ENCODE measurements around the gene MOV10L1. TPM values are rescaled to one million over a fixed set of nuclear protein-coding genes. Genes with fewer than 3 reads are reported as not detected.

MOV10L1 gene
- under 0.01 and 0.43 TPM in 2 replicates for total RNA-seq

DNA sequence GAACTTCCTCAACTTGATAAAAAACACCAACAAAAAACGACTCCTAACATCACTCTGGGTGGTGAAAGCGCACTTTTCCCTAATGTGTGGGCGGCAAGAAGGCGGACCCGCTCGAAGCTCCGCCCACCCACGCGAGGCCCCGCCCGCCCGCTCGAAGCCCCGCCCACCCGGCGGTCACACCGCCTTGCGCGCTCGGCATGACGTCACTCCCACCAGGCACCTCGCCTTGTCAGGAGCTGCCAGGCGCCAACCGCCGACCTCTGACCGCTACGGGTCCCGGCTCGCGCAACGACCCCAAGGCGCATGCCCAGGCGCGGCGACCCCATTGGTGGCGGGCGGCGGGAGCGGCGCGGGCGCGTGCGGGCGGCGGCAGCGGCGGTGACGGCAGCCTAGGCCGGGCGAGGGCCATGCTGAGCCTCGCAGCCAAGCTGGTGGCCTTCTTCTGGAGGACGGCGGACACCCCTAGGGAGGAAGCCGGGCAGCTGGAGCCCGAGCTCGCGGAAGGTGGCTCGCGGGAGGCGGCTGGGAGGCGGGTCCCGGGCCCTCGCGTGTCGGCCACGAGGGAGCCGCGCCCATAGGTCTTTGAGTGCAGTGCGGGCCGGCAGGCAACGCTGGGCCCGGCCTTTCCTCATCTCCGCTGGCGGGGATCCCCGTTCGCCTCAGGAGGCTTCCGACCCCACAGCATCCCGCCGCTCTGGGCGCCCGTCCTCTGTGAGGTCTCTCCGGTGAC is at the start of gene MOV10L1:
Gene MOV10L1, plus strand, starts transcription at position 325 of the 730 bp plus-strand sequence. Its CDS starts 83 bp downstream, at position 408.

DNA sequence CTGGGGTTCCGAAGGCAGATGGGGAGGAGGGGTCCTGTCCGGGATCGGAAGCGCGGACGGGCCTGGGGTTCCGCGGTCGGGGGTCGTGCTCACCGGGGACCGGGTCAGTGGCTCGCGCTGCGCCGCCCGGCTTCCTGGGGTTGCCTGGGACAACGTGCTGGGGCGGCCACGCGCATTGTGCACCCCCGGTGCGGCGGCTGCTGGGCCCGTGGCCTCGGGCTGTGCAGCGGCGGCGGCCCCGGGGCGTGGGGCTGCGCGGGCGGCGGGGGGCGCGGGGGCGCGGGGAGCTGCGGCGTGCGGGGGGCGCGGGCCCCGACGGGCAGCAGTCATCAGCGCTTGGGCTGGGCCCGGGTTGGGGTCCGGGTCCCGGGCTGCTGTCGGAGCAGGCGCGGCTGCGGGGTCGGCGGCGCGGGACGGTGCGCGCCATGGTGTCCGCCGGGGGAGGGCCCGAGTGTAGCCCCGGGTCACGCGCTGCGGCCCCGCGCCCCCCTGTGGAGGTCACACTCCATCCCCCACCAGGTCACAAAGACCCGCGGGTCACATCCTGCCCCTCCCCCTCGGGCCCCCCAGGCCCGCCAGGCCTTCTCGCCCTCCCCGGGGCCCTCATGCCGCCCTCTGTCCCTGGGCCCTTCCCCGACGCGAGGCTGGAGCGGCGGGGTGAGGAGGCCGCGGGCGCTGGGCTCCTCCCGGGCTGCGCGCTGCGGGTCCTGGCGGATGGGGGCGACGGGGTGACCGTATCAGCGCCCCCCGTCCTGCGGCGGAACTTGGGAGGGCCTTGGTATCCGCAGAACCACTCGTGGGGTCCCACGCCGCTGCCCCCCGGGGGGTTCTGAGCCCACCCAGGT is 31.5 kb upstream of the MOV10L1 start, which contains the start of gene TTLL8:
Gene TTLL8, minus strand, starts transcription at position 238 of the 845 bp plus-strand sequence.

DNA sequence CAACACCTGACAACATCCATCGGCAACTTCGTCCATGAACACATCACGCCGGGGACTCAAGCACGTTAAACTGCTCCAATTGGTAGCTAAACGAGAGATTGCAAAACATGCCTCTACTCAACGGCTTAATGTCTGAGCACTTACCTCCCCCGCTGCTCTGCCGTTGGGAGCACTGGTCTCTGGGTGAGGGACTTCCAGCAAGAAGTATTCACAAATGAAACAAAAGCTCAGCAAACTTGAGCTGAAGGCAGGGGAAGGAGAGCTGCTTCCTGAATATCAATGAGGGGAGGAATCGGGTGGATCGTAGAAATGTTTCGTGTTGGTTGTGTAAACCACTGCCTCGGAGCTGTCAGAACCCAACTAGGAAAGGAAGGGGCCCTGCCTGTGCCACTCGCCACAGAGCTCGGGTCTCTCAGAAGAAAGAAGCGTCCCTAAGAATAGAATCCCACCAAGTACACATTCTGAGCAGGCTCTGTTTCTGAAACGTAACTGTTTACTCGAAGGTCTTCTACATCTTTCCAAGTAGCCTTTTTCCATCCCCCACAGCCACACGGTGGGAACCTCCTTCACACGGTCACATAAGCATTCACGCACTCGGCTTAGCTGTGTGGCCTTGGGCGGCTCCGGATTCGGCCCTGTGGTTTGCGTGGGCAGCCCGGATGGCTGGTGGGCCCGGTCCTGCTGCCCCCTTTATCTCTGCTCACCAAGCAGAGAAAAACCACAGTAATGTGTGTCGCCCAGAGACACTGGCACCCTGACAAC is 4.4 kb upstream of the MOV10L1 start, which contains the start of gene MLC1:
Gene MLC1, minus strand, starts transcription at position 216 of the 762 bp plus-strand sequence. CDS start 524 bp downstream, outside the sequence.

DNA sequence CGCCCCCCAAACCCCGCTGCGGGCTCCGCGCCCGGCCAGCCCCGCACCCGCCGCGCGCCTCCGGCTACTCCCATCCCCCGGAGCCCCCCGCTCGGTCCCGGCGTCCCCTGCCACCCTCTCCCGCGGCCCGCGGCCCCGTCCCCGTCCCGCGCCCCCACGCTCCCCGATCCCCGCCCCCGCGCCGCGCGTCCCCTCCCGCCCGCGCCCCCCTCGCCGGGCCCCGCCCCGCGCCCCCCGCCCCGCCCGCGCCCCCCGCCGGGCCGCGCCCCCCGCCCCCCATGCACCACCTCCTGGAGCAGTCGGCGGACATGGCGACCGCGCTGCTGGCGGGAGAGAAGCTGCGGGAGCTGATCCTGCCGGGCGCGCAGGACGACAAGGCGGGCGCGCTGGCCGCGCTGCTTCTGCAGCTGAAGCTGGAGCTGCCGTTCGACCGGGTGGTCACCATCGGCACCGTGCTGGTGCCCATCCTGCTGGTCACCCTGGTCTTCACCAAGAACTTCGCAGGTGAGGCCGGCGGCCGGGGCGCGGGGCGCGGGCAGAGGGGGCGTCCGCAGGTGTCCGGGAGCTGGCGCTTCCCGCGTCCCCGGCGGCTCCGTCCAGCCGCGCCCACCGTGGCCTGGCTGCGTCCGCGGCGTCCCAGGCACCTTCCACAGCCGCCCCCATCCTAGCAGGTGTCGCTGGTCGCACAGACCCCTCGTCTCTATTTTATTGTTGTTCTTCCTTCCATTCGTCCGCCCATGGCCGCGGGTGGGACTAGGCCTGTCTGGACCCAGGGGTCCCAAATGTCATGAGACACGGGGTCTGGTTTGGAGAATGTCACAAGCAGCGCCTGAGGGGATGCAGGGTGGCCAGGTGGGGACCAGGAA is 80.9 kb downstream of the MOV10L1 start, which contains the start of gene PANX2:
Gene PANX2, plus strand, starts transcription at position 279 of the 866 bp plus-strand sequence. Its CDS starts 0 bp downstream, at position 279.

DNA sequence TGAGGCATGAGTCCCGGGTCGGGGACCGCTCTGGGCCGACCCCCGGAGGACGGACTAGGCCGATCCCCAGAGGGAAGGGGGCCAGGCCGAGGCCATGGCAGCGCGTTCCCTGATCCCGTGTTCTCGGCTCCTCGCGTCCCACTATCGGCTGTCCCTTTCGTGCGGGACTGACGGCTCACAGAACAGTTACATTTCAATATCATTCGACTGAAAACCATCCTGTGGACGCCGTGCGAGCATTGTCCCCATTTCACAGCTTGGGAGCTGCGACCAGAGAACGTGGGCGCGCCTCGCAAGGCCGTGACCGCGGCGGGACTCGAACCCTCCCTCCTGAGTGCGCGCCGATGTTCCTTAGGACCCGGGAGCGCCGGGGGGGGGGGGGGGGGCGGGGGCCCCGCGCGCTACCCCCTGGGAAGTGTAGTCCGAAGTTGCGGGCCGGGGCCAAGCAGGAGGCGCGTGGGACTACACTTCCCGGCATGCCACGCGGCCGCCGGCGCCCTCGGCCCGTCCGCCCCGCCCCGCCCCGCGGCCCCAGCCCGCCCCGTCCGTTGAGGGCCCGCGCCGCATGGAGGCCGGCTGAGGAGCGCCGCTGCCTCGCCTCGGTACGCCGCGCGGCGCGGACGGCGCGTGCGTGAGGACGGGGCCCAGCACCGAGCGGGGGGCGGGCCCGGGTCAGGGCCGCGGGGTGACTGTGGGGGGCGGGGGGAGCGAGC is 95.7 kb downstream of the MOV10L1 start, which contains the start of gene TRABD:
Gene TRABD, plus strand, starts transcription at position 539 of the 713 bp plus-strand sequence. CDS start 7,148 bp downstream, outside the sequence.

DNA sequence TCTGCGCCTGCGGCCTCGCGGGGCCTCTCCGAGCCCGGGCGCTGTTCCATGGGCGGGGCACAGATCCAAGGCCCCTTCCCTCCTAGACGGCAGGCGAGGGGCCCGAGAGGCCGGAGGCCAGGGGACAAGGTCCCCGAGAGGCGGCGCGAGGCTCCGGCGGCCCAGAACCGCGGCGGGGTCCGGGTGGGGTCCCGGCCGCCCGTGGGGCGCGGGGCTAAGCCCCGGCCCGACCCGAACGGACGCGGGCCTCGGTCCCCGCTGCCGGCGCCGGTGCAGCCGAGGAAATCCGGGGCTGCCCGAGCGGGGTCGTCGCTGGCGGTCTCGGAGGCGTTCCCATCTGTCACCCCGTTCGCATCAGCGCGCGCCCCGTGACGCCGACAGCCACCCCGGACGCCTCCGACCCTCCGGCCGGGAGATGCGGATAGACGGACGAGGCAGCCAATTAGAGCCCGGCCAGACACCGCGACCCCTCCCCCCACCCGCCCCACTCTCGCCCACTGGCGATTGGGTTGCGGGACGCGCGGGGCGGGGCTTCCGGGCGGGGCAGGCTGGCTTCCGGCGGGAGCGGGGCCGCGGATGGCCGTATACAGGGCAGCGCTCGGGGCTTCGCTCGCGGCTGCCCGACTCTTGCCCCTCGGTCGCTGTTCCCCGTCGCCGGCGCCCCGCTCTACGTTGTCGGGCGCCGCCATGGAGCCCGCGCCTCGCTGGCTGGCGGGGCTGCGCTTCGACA is 110.8 kb downstream of the MOV10L1 start, which contains the start of gene SELENOO:
Gene SELENOO, plus strand, starts transcription at position 551 of the 730 bp plus-strand sequence. Its CDS starts 26 bp downstream, at position 577.

Other genes starting within 250 kb of the MOV10L1 start
- gene ZBED4, start 236.2 kb upstream of the MOV10L1 start, total RNA-seq = 6.8 and 8.2 TPM in 2 replicates
- gene ALG12, start 171.6 kb upstream of the MOV10L1 start, total RNA-seq = 17.4 and 19.9 TPM in 2 replicates
- 41.4 and 46.8 TPM in 2 replicates for gene CRELD2, start 171.4 kb upstream of the MOV10L1 start, total RNA-seq
- gene PIM3, start 129.2 kb upstream of the MOV10L1 start, total RNA-seq = 15.8 and 18.7 TPM in 2 replicates
- gene IL17REL, start 77.2 kb upstream of the MOV10L1 start, total RNA-seq = not detected in 2 replicates
- gene TTLL8, start 31.7 kb upstream of the MOV10L1 start, total RNA-seq = not detected in 2 replicates
- gene MLC1, start 4.6 kb upstream of the MOV10L1 start, total RNA-seq = not detected in 2 replicates
- gene PANX2, start 80.7 kb downstream of the MOV10L1 start, total RNA-seq = 0.11 and 0.26 TPM in 2 replicates
- 11.2 and 13.5 TPM in 2 replicates for gene TRABD, start 95.9 kb downstream of the MOV10L1 start, total RNA-seq
- 9.2 and 10.3 TPM in 2 replicates for gene SELENOO, start 111.0 kb downstream of the MOV10L1 start, total RNA-seq
- gene TUBGCP6, start 155.0 kb downstream of the MOV10L1 start, total RNA-seq = 18.3 and 20.1 TPM in 2 replicates
- 12.4 and 13.6 TPM in 2 replicates for gene HDAC10, start 161.3 kb downstream of the MOV10L1 start, total RNA-seq
- 26.3 and 32.1 TPM in 2 replicates for gene MAPK12, start 171.7 kb downstream of the MOV10L1 start, total RNA-seq
- 5.2 and 5.3 TPM in 2 replicates for gene MAPK11, start 180.4 kb downstream of the MOV10L1 start, total RNA-seq
- gene PLXNB2, start 217.6 kb downstream of the MOV10L1 start, total RNA-seq = 179 and 192 TPM in 2 replicates
- 3.7 and 4.4 TPM in 2 replicates for gene DENND6B, start 237.0 kb downstream of the MOV10L1 start, total RNA-seq

Data from articular chondrocyte of knee joint (primary cell).